PC-9 (cell line): ENCODE measurements around the gene SPACA7.

Experiments used
- EZH2 ChIP-seq: fragments of 200-600 bp; sonication (generic); IDR thresholded peaks from 2 replicates; pipeline ENCODE4 v1.8.0; 2017; ENCODE audit warnings: antibody characterized with exemption, low read depth
- TF ChIP-seq, protein P1 (sequence below): fragments of 200-600 bp; sonication (generic); conservative IDR thresholded peaks from 2 replicates; pipeline ENCODE4 v1.6.1; 2017; ENCODE audit warnings: mixed run types, antibody characterized with exemption, mild to moderate bottlenecking, moderate library complexity

GRCh38 chr13:112435973-112436372 is 59.8 kb downstream of the SPACA7 start:
- TF ChIP-seq, protein P1, sequence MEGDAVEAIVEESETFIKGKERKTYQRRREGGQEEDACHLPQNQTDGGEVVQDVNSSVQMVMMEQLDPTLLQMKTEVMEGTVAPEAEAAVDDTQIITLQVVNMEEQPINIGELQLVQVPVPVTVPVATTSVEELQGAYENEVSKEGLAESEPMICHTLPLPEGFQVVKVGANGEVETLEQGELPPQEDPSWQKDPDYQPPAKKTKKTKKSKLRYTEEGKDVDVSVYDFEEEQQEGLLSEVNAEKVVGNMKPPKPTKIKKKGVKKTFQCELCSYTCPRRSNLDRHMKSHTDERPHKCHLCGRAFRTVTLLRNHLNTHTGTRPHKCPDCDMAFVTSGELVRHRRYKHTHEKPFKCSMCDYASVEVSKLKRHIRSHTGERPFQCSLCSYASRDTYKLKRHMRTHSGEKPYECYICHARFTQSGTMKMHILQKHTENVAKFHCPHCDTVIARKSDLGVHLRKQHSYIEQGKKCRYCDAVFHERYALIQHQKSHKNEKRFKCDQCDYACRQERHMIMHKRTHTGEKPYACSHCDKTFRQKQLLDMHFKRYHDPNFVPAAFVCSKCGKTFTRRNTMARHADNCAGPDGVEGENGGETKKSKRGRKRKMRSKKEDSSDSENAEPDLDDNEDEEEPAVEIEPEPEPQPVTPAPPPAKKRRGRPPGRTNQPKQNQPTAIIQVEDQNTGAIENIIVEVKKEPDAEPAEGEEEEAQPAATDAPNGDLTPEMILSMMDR: no peak
- no peak for TF ChIP-seq EZH2
